Measurements from ENCODE around the gene ITGBL1. TPM values are rescaled to one million over a fixed set of nuclear protein-coding genes. Genes with fewer than 3 reads are reported as not detected.

Gene ITGBL1
- total RNA-seq, 1 experiment from 2014 or later, result 37.1 TPM

DNA sequence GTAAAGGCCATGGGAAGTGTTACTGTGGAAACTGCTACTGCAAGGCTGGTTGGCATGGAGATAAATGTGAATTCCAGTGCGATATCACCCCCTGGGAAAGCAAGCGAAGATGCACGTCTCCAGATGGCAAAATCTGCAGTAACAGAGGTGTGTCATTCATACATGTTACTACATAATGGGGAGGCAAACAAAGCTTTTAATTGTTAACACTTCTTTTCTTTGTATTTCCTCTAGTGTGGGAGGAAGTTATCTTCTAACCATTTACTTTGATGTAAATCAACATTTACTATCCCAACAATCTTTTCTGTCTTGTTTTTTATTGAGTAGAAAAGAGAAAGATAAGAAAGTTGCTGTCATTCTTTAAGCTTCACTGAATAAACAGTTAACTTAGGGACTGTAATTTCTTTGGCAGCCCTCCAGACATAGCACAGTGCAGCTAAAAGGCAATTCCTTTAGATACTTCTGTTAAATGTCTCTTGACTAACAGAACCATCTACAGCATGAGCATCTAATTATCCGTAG is 126.9 kb downstream of the ITGBL1 start:
- Histone ChIP-seq H3F3A (ENCODE audit: low read length, unreplicated experiment) (no peaks in the 10 kb centered on the region), H3K9me3 (ENCODE audit: low read length) (no peaks in the 10 kb centered on the region), H3K27me3 (ENCODE audit: low read length) (no peaks in the 10 kb centered on the region), H4K20me1 (ENCODE audit: low read length) (no peaks in the 10 kb centered on the region), H3K79me2 (ENCODE audit: low read length) (peaks cover 19% of the 10 kb centered on the region; the same call in 1 of the 2 replicates), H3K4me3 (ENCODE audit: low read length) (no peak overlapping the region), H3K4me2 (ENCODE audit: low read length) (no peak overlapping the region), H2AFZ (ENCODE audit: low read length) (no peak overlapping the region), H3K9ac (ENCODE audit: low read length) (no peak overlapping the region), H3K9me2 (replicated peaks; ENCODE audit: low read length) (no peaks in the 10 kb centered on the region), H3K36me3 (ENCODE audit: low read depth, low read length) (no peaks in the 10 kb centered on the region; the same call in none of the 2 replicates), H3K27ac (ENCODE audit: low read length) (no peak overlapping the region), H3K4me1 (ENCODE audit: insufficient read depth, low read length) (peaks cover 32% of the 10 kb centered on the region)
- intact Hi-C loops (cut with micrococcal nuclease), result loop anchor here (5.0 kb wide), 1 partner anchor 178 kb away; no protein-coding TSS in a partner anchor
- TF ChIP-seq, protein P1, sequence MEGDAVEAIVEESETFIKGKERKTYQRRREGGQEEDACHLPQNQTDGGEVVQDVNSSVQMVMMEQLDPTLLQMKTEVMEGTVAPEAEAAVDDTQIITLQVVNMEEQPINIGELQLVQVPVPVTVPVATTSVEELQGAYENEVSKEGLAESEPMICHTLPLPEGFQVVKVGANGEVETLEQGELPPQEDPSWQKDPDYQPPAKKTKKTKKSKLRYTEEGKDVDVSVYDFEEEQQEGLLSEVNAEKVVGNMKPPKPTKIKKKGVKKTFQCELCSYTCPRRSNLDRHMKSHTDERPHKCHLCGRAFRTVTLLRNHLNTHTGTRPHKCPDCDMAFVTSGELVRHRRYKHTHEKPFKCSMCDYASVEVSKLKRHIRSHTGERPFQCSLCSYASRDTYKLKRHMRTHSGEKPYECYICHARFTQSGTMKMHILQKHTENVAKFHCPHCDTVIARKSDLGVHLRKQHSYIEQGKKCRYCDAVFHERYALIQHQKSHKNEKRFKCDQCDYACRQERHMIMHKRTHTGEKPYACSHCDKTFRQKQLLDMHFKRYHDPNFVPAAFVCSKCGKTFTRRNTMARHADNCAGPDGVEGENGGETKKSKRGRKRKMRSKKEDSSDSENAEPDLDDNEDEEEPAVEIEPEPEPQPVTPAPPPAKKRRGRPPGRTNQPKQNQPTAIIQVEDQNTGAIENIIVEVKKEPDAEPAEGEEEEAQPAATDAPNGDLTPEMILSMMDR (conservative IDR thresholded peaks at IDR 0.05; ENCODE audit: low read depth, low read length), result no peak
- no peak for TF ChIP-seq EZH2phosphoT487 (IDR thresholded peaks at IDR 0.05; ENCODE audit: borderline replicate concordance, low read length)
- TF ChIP-seq EZH2 (IDR thresholded peaks at IDR 0.05; ENCODE audit: low read length, unreplicated experiment), result no peak
- DNase-seq, result peak; percentile 31
- CTCF ChIA-PET, result no interaction called here
- ATAC-seq, result no peak
- POLR2A ChIA-PET (ENCODE audit: unreplicated experiment), result no interaction called here
- BruUV-seq (replicated peaks), result no TSS peak

DNA sequence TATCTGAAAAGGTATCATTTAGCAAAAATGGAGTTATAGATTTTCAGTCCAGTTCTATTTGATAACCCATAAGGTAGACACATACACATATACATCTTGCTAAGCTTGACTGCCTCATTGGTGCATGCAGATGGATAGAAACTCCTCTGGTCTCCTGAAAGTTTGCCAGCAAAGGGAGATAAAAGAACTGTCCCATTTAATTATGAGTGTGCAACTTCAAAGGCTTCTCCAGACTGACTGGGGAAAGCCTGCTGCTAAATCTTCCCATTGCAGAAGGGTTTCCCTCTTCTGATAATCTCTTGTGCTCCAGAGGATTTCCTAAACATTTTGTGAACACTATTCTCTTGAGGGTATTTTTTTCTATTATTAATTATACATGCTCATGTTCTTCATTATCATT is 131.9 kb downstream of the ITGBL1 start:
- no peaks in the 10 kb centered on the region for H4K20me1 ChIP-seq (ENCODE audit: low read length)
- no peaks in the 10 kb centered on the region for H3F3A ChIP-seq (ENCODE audit: low read length, unreplicated experiment)
- ATAC-seq, result no peak
- H3K79me2 ChIP-seq (ENCODE audit: low read length), result no peaks in the 10 kb centered on the region
- ChIA-PET CTCF (no interaction called here), POLR2A (ENCODE audit: unreplicated experiment) (no interaction called here)
- H3K9me2 ChIP-seq (replicated peaks; ENCODE audit: low read length), result no peaks in the 10 kb centered on the region
- H3K9me3 ChIP-seq (ENCODE audit: low read length), result no peaks in the 10 kb centered on the region
- H3K27me3 ChIP-seq (ENCODE audit: low read length), result no peaks in the 10 kb centered on the region
- no peak overlapping the region for H3K27ac ChIP-seq (ENCODE audit: low read length)
- H3K36me3 ChIP-seq (ENCODE audit: low read depth, low read length), result no peaks in the 10 kb centered on the region; the same call in none of the 2 replicates
- H3K4me2 ChIP-seq (ENCODE audit: low read length), result no peak overlapping the region
- DNase-seq, result no peak
- no peak for TF ChIP-seq EZH2 (IDR thresholded peaks at IDR 0.05; ENCODE audit: low read length, unreplicated experiment)
- TF ChIP-seq, protein P1 (conservative IDR thresholded peaks at IDR 0.05; ENCODE audit: low read depth, low read length), result no peak
- no peak overlapping the region for H3K9ac ChIP-seq (ENCODE audit: low read length)
- peaks cover 2% of the 10 kb centered on the region for H3K4me1 ChIP-seq (ENCODE audit: insufficient read depth, low read length)
- H2AFZ ChIP-seq (ENCODE audit: low read length), result no peak overlapping the region
- intact Hi-C loops (cut with micrococcal nuclease), result no loop called here
- BruUV-seq (replicated peaks), result no TSS peak
- H3K4me3 ChIP-seq (ENCODE audit: low read length), result no peak overlapping the region

DNA sequence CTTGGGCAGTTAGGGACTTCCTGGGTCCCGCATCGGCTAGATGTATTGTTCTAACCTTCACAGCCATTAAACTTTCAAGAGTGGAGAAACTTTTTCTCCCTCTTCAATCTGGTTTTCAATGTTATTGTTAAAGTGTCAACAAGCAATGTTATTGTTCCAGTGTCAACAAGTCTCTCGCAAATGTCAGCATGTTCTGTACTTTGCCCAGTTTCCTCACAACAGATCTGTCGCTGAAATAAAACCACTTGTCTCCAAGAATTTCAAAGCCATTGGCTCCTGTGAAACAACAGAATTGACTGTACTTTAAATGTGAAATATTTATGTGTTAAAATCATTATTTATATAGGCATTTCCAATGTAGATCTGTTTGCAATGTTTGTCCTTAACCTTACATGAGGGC is 138.0 kb downstream of the ITGBL1 start:
- DNase-seq, result no peak
- H2AFZ ChIP-seq (ENCODE audit: low read length), result no peak overlapping the region
- no peaks in the 10 kb centered on the region for H4K20me1 ChIP-seq (ENCODE audit: low read length)
- no peaks in the 10 kb centered on the region; the same call in 1 of the 2 replicates for H3K36me3 ChIP-seq (ENCODE audit: low read depth, low read length)
- H3K79me2 ChIP-seq (ENCODE audit: low read length), result no peaks in the 10 kb centered on the region
- ChIA-PET CTCF (no interaction called here), POLR2A (ENCODE audit: unreplicated experiment) (no interaction called here)
- intact Hi-C loops (cut with micrococcal nuclease), result no loop called here
- H3F3A ChIP-seq (ENCODE audit: low read length, unreplicated experiment), result no peaks in the 10 kb centered on the region
- no peaks in the 10 kb centered on the region for H3K27me3 ChIP-seq (ENCODE audit: low read length)
- H3K9me3 ChIP-seq (ENCODE audit: low read length), result no peaks in the 10 kb centered on the region
- TF ChIP-seq, protein P1 (conservative IDR thresholded peaks at IDR 0.05; ENCODE audit: low read depth, low read length), result no peak
- no peak for TF ChIP-seq EZH2 (IDR thresholded peaks at IDR 0.05; ENCODE audit: low read length, unreplicated experiment)
- no peak for TF ChIP-seq EZH2phosphoT487 (IDR thresholded peaks at IDR 0.05; ENCODE audit: borderline replicate concordance, low read length)
- H3K4me1 ChIP-seq (ENCODE audit: insufficient read depth, low read length), result no peaks in the 10 kb centered on the region
- no peak overlapping the region for H3K4me3 ChIP-seq (ENCODE audit: low read length)
- no TSS peak for BruUV-seq (replicated peaks)
- H3K4me2 ChIP-seq (ENCODE audit: low read length), result no peak overlapping the region
- H3K27ac ChIP-seq (ENCODE audit: low read length), result no peak overlapping the region
- ATAC-seq, result no peak
- H3K9ac ChIP-seq (ENCODE audit: low read length), result no peak overlapping the region
- no peaks in the 10 kb centered on the region for H3K9me2 ChIP-seq (replicated peaks; ENCODE audit: low read length)
